ENCODE data around the gene CENPO. TPM values are rescaled to one million over a fixed set of nuclear protein-coding genes. Genes with fewer than 3 reads are reported as not detected.

The CENPO gene
- polyA plus RNA-seq = 2.6 TPM

GRCh38 chr2:24792874-24793760, at the start of gene CENPO, which contains the start of gene PTRHD1:
Gene CENPO (plus strand): TSS chr2:24793425. CDS start chr2:24793920, 495 bp downstream.
Gene PTRHD1 (minus strand): TSS chr2:24793391. CDS start chr2:24793377, 14 bp downstream.
- H3K27me3 Mint-ChIP-seq = no peaks in the 10 kb centered on the region
- H3K4me3 Mint-ChIP-seq = peak within 1 kb of the TSS; percentile 97 to 100 (median 100)
- no peaks in the 10 kb centered on the region for H3K9me3 Mint-ChIP-seq
- peaks cover 2% of the 10 kb centered on the region for H3K36me3 Mint-ChIP-seq
- H3K4me1 Mint-ChIP-seq = peaks cover 16 to 17% (median 16%) of the 10 kb centered on the region in 3 donors
- H3K27ac Mint-ChIP-seq = peak within 1 kb of the TSS; percentile 99 to 100 (median 99)

- Mint-ChIP-seq H3K4me1 (peaks cover 0 to 5% (median 4%) of the 10 kb centered on the region in 3 donors), H3K4me3 (no peak overlapping the region), H3K27ac (no peak overlapping the region), H3K27me3 (no peaks in the 10 kb centered on the region), H3K36me3 (peaks cover 12% of the 10 kb centered on the region), H3K9me3 (no peaks in the 10 kb centered on the region)
These were observed 49.3 kb upstream of the CENPO start for GRCh38 chr2:24743924-24744323.

GRCh38 chr2:24744356-24744755, 48.9 kb upstream of the CENPO start:
- H3K36me3 Mint-ChIP-seq = peaks cover 12% of the 10 kb centered on the region
- H3K4me1 Mint-ChIP-seq = peaks cover 0 to 5% (median 4%) of the 10 kb centered on the region in 3 donors
- H3K27ac Mint-ChIP-seq = no peak overlapping the region
- no peaks in the 10 kb centered on the region for H3K9me3 Mint-ChIP-seq
- no peaks in the 10 kb centered on the region for H3K27me3 Mint-ChIP-seq
- no peak overlapping the region for H3K4me3 Mint-ChIP-seq

- H3K36me3 Mint-ChIP-seq = peaks cover 11% of the 10 kb centered on the region
- H3K4me1 Mint-ChIP-seq = peaks cover 2 to 7% (median 5%) of the 10 kb centered on the region in 3 donors
These were observed 47.4 kb upstream of the CENPO start for GRCh38 chr2:24745825-24746224.

GRCh38 chr2:24747299-24747698, 45.9 kb upstream of the CENPO start:
- Mint-ChIP-seq H3K27ac (no peak overlapping the region), H3K27me3 (no peaks in the 10 kb centered on the region)

More at GRCh38 chr2:24745825-24746224, 47.4 kb upstream of the CENPO start:
- Mint-ChIP-seq H3K27me3 (no peaks in the 10 kb centered on the region), H3K4me3 (no peak overlapping the region), H3K9me3 (no peaks in the 10 kb centered on the region), H3K27ac (no peak overlapping the region)

GRCh38 chr2:24749069-24749691, 44.0 kb upstream of the CENPO start:
- Mint-ChIP-seq H3K27me3 (no peaks in the 10 kb centered on the region), H3K9me3 (no peaks in the 10 kb centered on the region), H3K27ac (no peak overlapping the region), H3K4me3 (no peak overlapping the region), H3K4me1 (peaks cover 2 to 7% (median 5%) of the 10 kb centered on the region in 3 donors), H3K36me3 (peaks cover 7% of the 10 kb centered on the region)

More at GRCh38 chr2:24747299-24747698, 45.9 kb upstream of the CENPO start:
- Mint-ChIP-seq H3K9me3 (no peaks in the 10 kb centered on the region), H3K4me1 (peaks cover 2 to 7% (median 5%) of the 10 kb centered on the region in 3 donors), H3K36me3 (peaks cover 9% of the 10 kb centered on the region), H3K4me3 (no peak overlapping the region)

- H3K9me3 Mint-ChIP-seq = no peaks in the 10 kb centered on the region
- peak overlapping the region in 2 of 3 donors; percentile 61 to 67 for H3K27ac Mint-ChIP-seq
- H3K4me1 Mint-ChIP-seq = peaks cover 0 to 5% (median 2%) of the 10 kb centered on the region in 3 donors
- H3K4me3 Mint-ChIP-seq = no peak overlapping the region
- H3K27me3 Mint-ChIP-seq = no peaks in the 10 kb centered on the region
- peaks cover 6% of the 10 kb centered on the region for H3K36me3 Mint-ChIP-seq
These were observed 38.1 kb upstream of the CENPO start for GRCh38 chr2:24754985-24755705.

GRCh38 chr2:24756789-24757188, 36.4 kb upstream of the CENPO start:
- Mint-ChIP-seq H3K36me3 (peaks cover 11% of the 10 kb centered on the region), H3K9me3 (no peaks in the 10 kb centered on the region), H3K4me3 (no peak overlapping the region), H3K27me3 (no peaks in the 10 kb centered on the region), H3K4me1 (peaks cover 0 to 2% (median 0%) of the 10 kb centered on the region in 3 donors), H3K27ac (no peak overlapping the region)

- Mint-ChIP-seq H3K27ac (no peak overlapping the region), H3K27me3 (no peaks in the 10 kb centered on the region), H3K36me3 (peaks cover 17% of the 10 kb centered on the region)
These were observed 31.4 kb upstream of the CENPO start for GRCh38 chr2:24761866-24762265.

GRCh38 chr2:24762518-24762917, 30.7 kb upstream of the CENPO start:
- Mint-ChIP-seq H3K27ac (no peak overlapping the region), H3K9me3 (no peaks in the 10 kb centered on the region), H3K36me3 (peaks cover 17% of the 10 kb centered on the region), H3K27me3 (no peaks in the 10 kb centered on the region), H3K4me3 (no peak overlapping the region), H3K4me1 (peaks cover 0 to 3% (median 0%) of the 10 kb centered on the region in 3 donors)

More at GRCh38 chr2:24761866-24762265, 31.4 kb upstream of the CENPO start:
- Mint-ChIP-seq H3K9me3 (no peaks in the 10 kb centered on the region), H3K4me3 (no peak overlapping the region), H3K4me1 (peaks cover 0 to 3% (median 0%) of the 10 kb centered on the region in 3 donors)

- Mint-ChIP-seq H3K27ac (no peak overlapping the region), H3K4me3 (no peak overlapping the region), H3K36me3 (peaks cover 20% of the 10 kb centered on the region), H3K4me1 (peaks cover 0 to 3% (median 0%) of the 10 kb centered on the region in 3 donors), H3K9me3 (no peaks in the 10 kb centered on the region), H3K27me3 (no peaks in the 10 kb centered on the region)
These were observed 29.4 kb upstream of the CENPO start for GRCh38 chr2:24763843-24764242.

GRCh38 chr2:24766609-24767008, 26.6 kb upstream of the CENPO start:
- H3K9me3 Mint-ChIP-seq = no peaks in the 10 kb centered on the region
- no peaks in the 10 kb centered on the region for H3K27me3 Mint-ChIP-seq
- H3K4me3 Mint-ChIP-seq = no peak overlapping the region
- peaks cover 0 to 3% (median 0%) of the 10 kb centered on the region in 3 donors for H3K4me1 Mint-ChIP-seq
- H3K27ac Mint-ChIP-seq = peak overlapping the region in 1 of 3 donors; percentile 47
- peaks cover 16% of the 10 kb centered on the region for H3K36me3 Mint-ChIP-seq

- Mint-ChIP-seq H3K36me3 (peaks cover 13% of the 10 kb centered on the region), H3K27ac (peak overlapping the region in 1 of 3 donors; percentile 29), H3K4me3 (no peak overlapping the region), H3K4me1 (peaks cover 0 to 3% (median 0%) of the 10 kb centered on the region in 3 donors), H3K9me3 (no peaks in the 10 kb centered on the region), H3K27me3 (no peaks in the 10 kb centered on the region)
These were observed 25.2 kb upstream of the CENPO start for GRCh38 chr2:24768013-24768412.

GRCh38 chr2:24768601-24769000, 24.6 kb upstream of the CENPO start:
- Mint-ChIP-seq H3K4me3 (no peak overlapping the region), H3K27me3 (no peaks in the 10 kb centered on the region), H3K27ac (no peak overlapping the region), H3K9me3 (no peaks in the 10 kb centered on the region), H3K36me3 (peaks cover 13% of the 10 kb centered on the region), H3K4me1 (peaks cover 0 to 3% (median 0%) of the 10 kb centered on the region in 3 donors)

Data from IgD-negative memory B cell (primary cell).